ENCODE measurements around the gene DIPK1C. TPM values are rescaled to one million over a fixed set of nuclear protein-coding genes. Genes with fewer than 3 reads are reported as not detected.

Gene DIPK1C
- total RNA-seq, 1 experiment from 2014 or later = 0.26 TPM

GRCh38 chr18:74388227-74388626 lies 68.9 kb downstream of the DIPK1C start:
- POLR2A ChIA-PET = no interaction called here
- ATAC-seq (no peak), DNase-seq (ENCODE audit: low read depth, low spot score) (no peak)
- Histone ChIP-seq H3K27ac (ENCODE audit: low read length) (no peak overlapping the region), H3K4me1 (ENCODE audit: control insufficient read depth, insufficient read depth, low read length) (no peaks in the 10 kb centered on the region), H3K36me3 (ENCODE audit: control insufficient read depth, insufficient read depth, low read length) (no peaks in the 10 kb centered on the region), H3K27me3 (ENCODE audit: control insufficient read depth, insufficient read depth, low read length) (peaks cover 23% of the 10 kb centered on the region), H3K9me3 (ENCODE audit: control insufficient read depth, insufficient read depth, low read depth, low read length) (no peaks in the 10 kb centered on the region), H3K4me3 (ENCODE audit: low read depth in 2 of 2, low read length in 2 of 2) (no peak overlapping the region)
- CTCF ChIA-PET = no interaction called here
- TF ChIP-seq REST (IDR thresholded peaks at IDR 0.05; ENCODE audit: insufficient read depth in 1 of 2, low read depth in 2 of 2, low read length in 1 of 2) (no peak), CTCF (IDR thresholded peaks at IDR 0.05) (no peak), TCF7L2 (IDR thresholded peaks at IDR 0.05; ENCODE audit: low read depth, low read length) (no peak), POLR2AphosphoS5 (IDR thresholded peaks at IDR 0.05; ENCODE audit: low read depth, low read length) (no peak), SIN3A (IDR thresholded peaks at IDR 0.05; ENCODE audit: borderline replicate concordance, insufficient read depth, low read depth, low read length) (no peak)
- in situ Hi-C loops (cut with HindIII; ENCODE audit: low pct_unique_long_range_greater_than_20kb, low sequenced_read_pairs) (no loop called here), intact Hi-C loops (cut with micrococcal nuclease; ENCODE audit: unreplicated experiment) (no loop called here)
- BruUV-seq (replicated peaks) = no TSS peak

DNA sequence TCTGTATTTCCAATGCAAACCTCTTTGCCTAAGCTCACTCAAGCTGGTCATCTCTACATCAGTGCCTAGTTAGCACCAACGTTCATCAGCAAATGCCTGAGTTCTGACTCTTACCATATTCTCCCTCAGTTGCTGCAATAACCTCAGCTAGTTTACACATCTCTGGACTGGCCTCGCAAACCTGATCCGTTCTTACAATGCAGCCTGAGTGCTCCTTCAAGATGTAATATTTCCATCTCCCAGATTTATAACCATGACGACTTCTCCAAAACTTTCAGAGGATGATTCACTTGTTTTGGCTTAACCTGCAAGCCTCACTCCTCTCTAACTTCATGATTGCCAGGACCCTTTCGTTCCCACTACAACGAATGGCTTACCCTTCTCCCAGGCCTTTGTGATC lies 69.7 kb downstream of the DIPK1C start:
- Histone ChIP-seq H3K36me3 (ENCODE audit: control insufficient read depth, insufficient read depth, low read length) (no peaks in the 10 kb centered on the region), H3K4me1 (ENCODE audit: control insufficient read depth, insufficient read depth, low read length) (no peaks in the 10 kb centered on the region), H3K27ac (ENCODE audit: low read length) (no peak overlapping the region), H3K9me3 (ENCODE audit: control insufficient read depth, insufficient read depth, low read depth, low read length) (no peaks in the 10 kb centered on the region), H3K27me3 (ENCODE audit: control insufficient read depth, insufficient read depth, low read length) (peaks cover 15% of the 10 kb centered on the region), H3K4me3 (ENCODE audit: low read depth in 2 of 2, low read length in 2 of 2) (no peak overlapping the region)
- ATAC-seq = no peak
- CTCF ChIA-PET = no interaction called here
- DNase-seq (ENCODE audit: low read depth, low spot score) = no peak
- POLR2A ChIA-PET = no interaction called here
- intact Hi-C loops (cut with micrococcal nuclease; ENCODE audit: unreplicated experiment) = no loop called here
- TF ChIP-seq CTCF (IDR thresholded peaks at IDR 0.05) (no peak), REST (IDR thresholded peaks at IDR 0.05; ENCODE audit: insufficient read depth in 1 of 2, low read depth in 2 of 2, low read length in 1 of 2) (no peak), POLR2AphosphoS5 (IDR thresholded peaks at IDR 0.05; ENCODE audit: low read depth, low read length) (no peak), SIN3A (IDR thresholded peaks at IDR 0.05; ENCODE audit: borderline replicate concordance, insufficient read depth, low read depth, low read length) (no peak), TCF7L2 (IDR thresholded peaks at IDR 0.05; ENCODE audit: low read depth, low read length) (no peak)
- in situ Hi-C loops (cut with HindIII; ENCODE audit: low pct_unique_long_range_greater_than_20kb, low sequenced_read_pairs) = no loop called here
- BruUV-seq (replicated peaks) = no TSS peak

Other genes with a start within 250 kb of the DIPK1C start
- gene CYB5A, start 165.3 kb downstream of the DIPK1C start, total RNA-seq (2021; ENCODE audit: unreplicated experiment) = 51.3 TPM
- gene C18orf63, start 141.5 kb downstream of the DIPK1C start, total RNA-seq (2021; ENCODE audit: unreplicated experiment) = not detected
- 310 TPM for gene CNDP2, start 39.1 kb upstream of the DIPK1C start, total RNA-seq (2021; ENCODE audit: unreplicated experiment)
- gene CNDP1, start 77.2 kb upstream of the DIPK1C start, total RNA-seq (2021; ENCODE audit: unreplicated experiment) = not detected
- gene ZNF407, start 140.6 kb upstream of the DIPK1C start, total RNA-seq (2021; ENCODE audit: unreplicated experiment) = 16.8 TPM

Measured in Panc1 (cell line).